ENCODE data around the gene ANTKMT.
"Not testable (repeated sequence)": the region's sequence is repeated elsewhere in the genome, so short reads cannot be mapped to it uniquely, and the experiment has no call there.

The ANTKMT gene

GRCh38 chr16:680967-681745 lies 39.8 kb upstream of the ANTKMT start:
- in situ Hi-C loops (cut with MboI; ENCODE audit: low sequenced_read_pairs), result no loop called here

GRCh38 chr16:681746-682427 lies 39.1 kb upstream of the ANTKMT start:
- in situ Hi-C loops (cut with MboI; ENCODE audit: low sequenced_read_pairs), result no loop called here

GRCh38 chr16:682493-683395 lies 38.2 kb upstream of the ANTKMT start:
- in situ Hi-C loops (cut with MboI; ENCODE audit: low sequenced_read_pairs), result no loop called here

GRCh38 chr16:683396-684070 lies 37.4 kb upstream of the ANTKMT start:
- in situ Hi-C loops (cut with MboI; ENCODE audit: low sequenced_read_pairs), result no loop called here

DNA sequence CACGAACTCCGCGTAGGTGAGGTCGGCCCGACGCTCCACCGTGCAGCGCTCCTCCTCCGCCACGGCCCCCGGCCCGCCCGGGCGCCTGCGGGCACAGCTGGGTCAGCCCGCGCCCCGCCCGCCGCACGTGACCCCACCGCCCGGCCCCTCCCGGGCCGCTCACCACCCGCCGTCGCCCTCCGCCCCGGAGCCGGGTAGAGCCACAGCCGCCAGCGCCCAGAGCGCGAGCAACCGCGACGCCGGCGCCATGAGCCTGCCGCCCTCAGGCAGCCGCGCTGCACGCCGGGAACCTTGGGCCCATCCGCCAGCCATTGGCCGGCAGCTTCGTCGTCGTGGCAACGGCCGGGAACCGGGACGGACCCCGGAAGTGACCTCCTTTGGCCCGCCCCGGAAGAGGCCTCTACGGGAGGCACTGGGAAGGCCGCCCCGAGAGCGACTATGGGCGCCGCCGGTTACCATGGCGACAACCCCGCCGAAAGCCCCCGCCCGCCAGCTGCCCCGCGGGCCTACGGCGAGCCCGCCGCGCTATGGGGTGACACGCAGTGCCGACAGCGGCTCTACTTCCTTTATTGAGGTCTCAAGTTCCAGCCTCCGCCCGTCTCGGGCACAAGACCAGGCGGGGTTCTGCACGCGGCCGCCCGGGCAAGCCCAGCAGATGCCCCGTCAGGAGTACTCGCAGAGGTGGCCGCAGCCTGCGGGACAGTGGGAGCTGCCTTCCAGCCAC lies 36.7 kb upstream of the ANTKMT start, which contains the start of gene JMJD8:
Gene JMJD8, minus strand, starts transcription at position 264 of the 724 bp plus-strand sequence. Its CDS starts 15 bp downstream, at position 249.
- in situ Hi-C loops (cut with MboI; ENCODE audit: low sequenced_read_pairs), result no loop called here

DNA sequence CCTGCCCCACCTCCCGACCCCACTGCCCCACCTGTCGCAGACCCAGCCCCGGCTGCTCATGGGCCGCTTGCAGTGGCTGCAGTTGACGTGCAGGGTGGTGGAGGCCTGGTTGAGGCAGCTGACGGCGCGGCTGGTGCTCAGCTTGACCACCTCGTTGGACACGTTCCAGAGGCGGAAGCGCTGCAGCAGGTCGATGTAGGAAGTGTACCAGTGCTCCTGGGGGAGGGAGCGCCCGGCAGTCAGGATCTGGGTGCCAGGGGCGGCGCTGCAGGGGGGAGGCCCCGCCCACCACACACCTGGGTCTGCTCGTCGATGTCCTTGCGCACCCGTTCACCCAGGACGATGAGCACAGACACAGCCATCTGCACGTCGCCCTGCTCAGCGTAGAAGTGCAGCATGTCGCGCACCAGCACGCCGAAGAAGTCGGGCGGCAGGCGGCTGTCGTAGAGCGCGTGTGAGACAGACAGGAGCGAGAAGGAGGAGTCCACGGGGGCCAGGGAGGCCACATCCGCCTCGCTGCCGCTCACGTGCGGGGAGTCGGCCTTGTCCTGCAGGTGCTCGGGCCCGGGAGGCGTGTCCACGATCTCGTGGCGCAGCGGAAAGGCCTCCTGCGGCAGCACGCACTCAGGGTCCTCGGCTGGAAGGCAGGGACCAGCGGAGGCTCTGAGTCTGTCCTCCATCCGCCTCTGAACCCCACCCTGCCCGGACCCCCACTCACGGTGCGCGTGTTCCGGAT lies 35.8 kb upstream of the ANTKMT start:
- in situ Hi-C loops (cut with MboI; ENCODE audit: low sequenced_read_pairs), result no loop called here

DNA sequence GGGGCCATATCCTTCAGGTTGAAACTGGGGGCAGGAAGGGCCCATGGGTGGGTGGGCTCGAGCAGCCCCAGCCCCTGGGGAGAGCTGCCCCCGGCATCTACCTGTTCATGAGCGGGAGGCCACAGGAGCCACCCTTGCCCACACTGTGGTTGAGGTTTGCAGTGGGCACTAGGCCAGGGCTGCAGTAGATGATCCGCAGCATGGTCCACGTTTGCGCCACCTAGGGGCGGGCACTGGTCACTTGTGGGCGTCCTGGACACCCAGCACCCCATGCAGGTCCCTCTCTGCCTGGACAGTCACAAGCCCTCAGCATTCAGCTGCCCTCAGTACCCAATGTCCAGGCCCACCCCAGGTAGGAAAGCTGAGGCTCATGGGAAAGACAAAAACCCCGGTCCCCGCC lies 35.0 kb upstream of the ANTKMT start:
- in situ Hi-C loops (cut with MboI; ENCODE audit: low sequenced_read_pairs), result no loop called here

DNA sequence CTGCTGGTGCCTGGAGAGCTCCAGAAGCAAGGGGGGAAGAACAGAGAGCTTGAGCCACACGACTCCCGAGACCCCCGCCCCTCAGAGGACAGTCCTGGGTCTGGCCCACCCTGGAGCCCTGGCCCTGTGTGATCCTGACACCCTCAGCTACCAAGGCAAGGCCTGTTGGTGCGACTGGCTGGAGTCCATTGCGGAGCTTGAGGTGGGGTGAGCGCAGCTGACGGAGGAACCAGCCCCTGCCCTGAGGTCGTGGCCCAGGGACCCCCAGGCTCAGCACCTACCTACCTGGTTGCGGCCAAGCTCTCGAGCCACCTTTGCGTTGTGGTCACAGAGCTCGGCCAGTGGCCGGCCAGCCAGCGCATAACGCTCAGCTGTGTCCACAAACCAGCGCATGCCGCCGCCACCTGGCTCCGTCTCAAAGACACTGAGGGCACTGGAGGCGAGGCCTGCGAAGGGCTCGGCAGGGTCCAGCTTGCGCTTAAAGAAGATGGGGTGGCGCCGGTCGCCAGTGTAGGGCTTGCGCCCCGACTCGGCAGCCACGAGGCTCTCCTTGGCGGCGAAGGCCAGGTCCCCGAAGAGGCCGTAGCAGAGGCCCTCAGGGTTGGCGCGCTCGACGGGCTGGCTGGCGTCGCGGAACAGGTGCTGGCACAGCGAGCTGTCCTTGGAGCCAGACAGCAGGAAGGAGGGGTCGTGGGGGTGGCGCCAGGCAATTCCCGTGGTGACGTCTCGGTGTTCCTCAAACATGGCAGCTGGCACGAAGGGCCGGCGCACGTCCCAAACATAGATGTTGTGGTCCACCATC lies 34.3 kb upstream of the ANTKMT start:
- in situ Hi-C loops (cut with MboI; ENCODE audit: low sequenced_read_pairs), result no loop called here

DNA sequence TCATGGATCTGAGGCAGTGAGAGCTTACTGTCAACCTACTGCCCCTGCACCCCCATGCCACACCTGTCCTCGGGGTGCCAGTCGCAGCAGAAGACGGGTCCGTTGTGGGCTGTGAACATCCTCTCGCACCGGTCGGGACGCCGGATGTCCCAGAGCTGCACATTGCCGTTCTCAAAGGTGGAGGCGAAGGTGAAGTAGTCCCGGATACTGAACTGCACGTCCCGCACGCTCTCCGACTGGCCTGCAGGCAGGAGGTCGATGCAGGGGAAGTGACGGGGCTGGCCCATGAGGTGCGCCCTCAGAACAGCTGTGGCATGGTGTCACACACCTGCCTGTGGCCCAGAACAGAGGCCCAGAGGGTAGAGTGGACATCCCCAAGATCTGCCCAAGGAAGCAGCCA lies 33.4 kb upstream of the ANTKMT start:
- in situ Hi-C loops (cut with MboI; ENCODE audit: low sequenced_read_pairs), result no loop called here

DNA sequence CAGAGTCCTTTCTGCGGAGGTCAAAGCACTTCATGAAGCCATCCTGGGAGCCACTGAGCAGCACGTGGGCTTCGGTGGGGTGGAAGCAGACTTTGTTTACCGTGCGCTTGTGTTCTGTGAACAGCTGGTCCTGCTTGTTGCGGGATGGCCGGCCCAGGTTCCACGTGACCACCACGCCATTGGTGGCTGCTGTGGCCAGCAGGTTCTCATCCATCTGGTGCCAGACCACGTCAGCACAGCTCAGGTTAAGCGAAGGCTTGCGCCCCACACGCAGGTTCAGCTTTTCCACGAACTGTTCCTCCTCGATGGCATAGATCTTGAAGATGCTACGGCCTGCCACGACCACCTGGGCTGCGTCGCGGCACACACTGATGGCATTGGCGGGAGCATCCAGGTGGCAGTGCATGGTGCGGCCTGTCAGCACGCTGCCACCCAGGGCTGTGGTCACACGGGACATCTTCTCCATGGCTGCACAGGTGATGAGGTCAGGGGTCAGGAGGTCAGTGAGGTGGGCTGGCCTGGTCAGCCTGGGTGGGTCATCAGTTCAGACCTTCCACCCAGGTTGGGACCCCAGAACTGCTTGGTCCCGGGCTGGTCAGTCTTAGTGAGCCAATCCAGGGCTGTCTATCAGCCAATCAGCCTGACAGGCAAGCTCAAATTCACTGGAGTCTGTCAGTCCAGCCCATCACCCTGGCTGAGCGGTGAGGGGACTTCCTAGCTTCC lies 31.6 kb upstream of the ANTKMT start:
- in situ Hi-C loops (cut with MboI; ENCODE audit: low sequenced_read_pairs), result no loop called here

DNA sequence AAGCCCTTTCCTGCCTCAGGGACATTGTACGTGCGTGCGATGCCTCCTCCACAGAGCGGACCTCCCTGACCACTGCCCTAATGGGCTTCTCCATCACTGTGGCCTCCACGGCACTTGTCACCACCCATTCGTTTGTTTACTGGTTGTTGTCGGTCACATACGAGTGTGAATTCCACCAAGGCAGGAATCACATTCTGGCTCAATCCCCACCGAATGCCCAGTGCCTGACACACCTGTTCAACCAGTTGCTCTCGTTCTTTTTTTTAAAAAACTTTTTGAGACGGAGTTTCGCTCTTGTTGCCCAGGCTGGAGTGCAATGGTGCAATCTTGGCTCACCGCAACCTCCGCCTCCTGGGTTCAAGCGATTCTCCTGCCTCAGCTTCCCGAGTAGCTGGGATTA lies 29.7 kb upstream of the ANTKMT start:
- in situ Hi-C loops (cut with MboI; ENCODE audit: low sequenced_read_pairs), result not testable (repeated sequence)

GRCh38 chr16:692356-693108 lies 28.4 kb upstream of the ANTKMT start:
- in situ Hi-C loops (cut with MboI; ENCODE audit: low sequenced_read_pairs), result no loop called here

DNA sequence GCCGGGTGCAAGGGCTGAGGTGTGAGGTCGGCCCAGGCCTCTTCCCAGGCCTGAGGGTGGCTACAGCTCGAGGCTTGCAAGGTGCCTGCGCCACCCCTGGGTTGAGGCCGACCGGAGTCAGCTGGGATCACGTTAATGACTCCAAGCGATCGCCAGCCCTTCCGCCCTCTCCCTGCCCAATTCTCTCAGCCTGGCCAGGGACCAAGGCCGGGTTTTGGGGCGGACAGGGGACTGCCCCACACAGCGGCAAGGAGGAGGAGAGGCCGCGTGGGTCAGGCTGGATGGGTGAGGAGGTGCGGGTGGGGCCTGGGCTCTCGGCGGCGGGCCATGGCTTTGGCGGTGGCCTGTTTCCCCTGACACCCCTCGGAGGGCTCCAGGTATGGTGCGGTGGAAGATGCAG lies 27.6 kb upstream of the ANTKMT start:
- in situ Hi-C loops (cut with MboI; ENCODE audit: low sequenced_read_pairs), result no loop called here

DNA sequence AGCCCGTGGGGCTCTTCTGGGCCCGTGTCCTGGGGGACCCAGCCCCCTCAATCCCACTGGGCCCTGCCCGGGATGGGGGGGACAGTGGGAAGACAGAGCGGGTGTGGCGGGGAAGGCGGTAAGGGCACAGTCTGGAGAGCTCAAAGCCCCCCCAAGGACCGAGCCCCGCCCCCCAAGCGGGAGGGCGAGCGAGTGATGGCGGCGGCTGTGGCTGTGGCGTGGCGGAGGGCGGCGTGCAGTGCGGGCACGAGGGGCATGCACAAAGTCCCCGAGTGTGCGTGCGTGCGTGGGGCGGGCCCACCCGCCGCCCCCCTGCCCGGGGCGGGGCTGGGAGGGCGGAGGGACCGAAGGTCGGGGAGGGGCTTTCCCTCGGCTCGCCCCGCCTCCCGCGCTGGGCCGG lies 27.2 kb upstream of the ANTKMT start:
- in situ Hi-C loops (cut with MboI; ENCODE audit: low sequenced_read_pairs), result no loop called here

GRCh38 chr16:694187-694862 lies 26.6 kb upstream of the ANTKMT start:
- in situ Hi-C loops (cut with MboI; ENCODE audit: low sequenced_read_pairs), result no loop called here

GRCh38 chr16:694863-695354 lies 26.0 kb upstream of the ANTKMT start:
- in situ Hi-C loops (cut with MboI; ENCODE audit: low sequenced_read_pairs), result no loop called here
